Measurements from ENCODE around the gene TMEM123. TPM values are rescaled to one million over a fixed set of nuclear protein-coding genes. Genes with fewer than 3 reads are reported as not detected.

TMEM123 gene
- total and polyA plus RNA-seq, 10 of the 15 experiments (the other 5 are each of a cell fraction or from before 2014, with no cell fraction given) = 35.1 to 667 (median 123) TPM

GRCh38 chr11:102368472-102368871, 84.1 kb downstream of the TMEM123 start (continued):
- peak; percentile 39; the same call in 1 of the 2 replicates for TF ChIP-seq ZNF687 (IDR thresholded peaks at IDR 0.05)
- TF ChIP-seq ETV6 (conservative IDR thresholded peaks at IDR 0.05 in 1 of 2, IDR thresholded peaks at IDR 0.05 in 1 of 2; ENCODE audit: borderline replicate concordance in 1 of 2, low read depth in 1 of 2) = peak in 1 of 2 experiments; percentile 74; a peak in 1 of 4 replicates
- TF ChIP-seq SMC3 (IDR thresholded peaks at IDR 0.05; ENCODE audit: borderline replicate concordance, low read length) = no peak; the same call in 1 of the 2 replicates
- peak; percentile 39; the same call in 1 of the 2 replicates for TF ChIP-seq BCL11A (IDR thresholded peaks at IDR 0.05; ENCODE audit: low read depth, low read length)
- peak; percentile 61; the same call in 1 of the 2 replicates for TF ChIP-seq MTA2 (IDR thresholded peaks at IDR 0.05; ENCODE audit: low read depth)
- peak; percentile 32; the same call in 1 of the 2 replicates for TF ChIP-seq ZBED1 (IDR thresholded peaks at IDR 0.05; ENCODE audit: borderline replicate concordance)
- peak; percentile 60; the same call in 1 of the 2 replicates for TF ChIP-seq EED (IDR thresholded peaks at IDR 0.05; ENCODE audit: low read depth)
- TF ChIP-seq JUNB (IDR thresholded peaks at IDR 0.05) = peak; percentile 94
- peak; percentile 19; the same call in 1 of the 2 replicates for TF ChIP-seq ZNF384 (IDR thresholded peaks at IDR 0.05; ENCODE audit: borderline replicate concordance, low read depth, low read length)
- TF ChIP-seq SUZ12 (IDR thresholded peaks at IDR 0.05; ENCODE audit: unreplicated experiment) = no peak
- peak; percentile 72 for TF ChIP-seq SKIL (IDR thresholded peaks at IDR 0.05; ENCODE audit: low read depth, poor library complexity, severe bottlenecking)
- no peak for TF ChIP-seq STAT3 (IDR thresholded peaks at IDR 0.05; ENCODE audit: low read depth, low read length)
- peak; percentile 65 to 70; a peak in 3 of 4 replicates for TF ChIP-seq BHLHE40 (IDR thresholded peaks at IDR 0.05; ENCODE audit: borderline replicate concordance in 1 of 2, low read depth in 2 of 2, low read length in 1 of 2)
- TF ChIP-seq KDM1A (IDR thresholded peaks at IDR 0.05; ENCODE audit: borderline replicate concordance) = no peak
- TF ChIP-seq YY1 (IDR thresholded peaks at IDR 0.05; ENCODE audit: low read depth, low read length) = peak; percentile 76
- peak; percentile 80 to 84; a peak in 3 of 4 replicates for TF ChIP-seq IKZF2 (IDR thresholded peaks at IDR 0.05)
- peak; percentile 50; the same call in 1 of the 2 replicates for TF ChIP-seq SPI1 (IDR thresholded peaks at IDR 0.05; ENCODE audit: borderline replicate concordance, insufficient read depth, low read depth, low read length)
- TF ChIP-seq ATF2 (IDR thresholded peaks at IDR 0.05; ENCODE audit: low read length) = peak; percentile 46; the same call in 1 of the 2 replicates
- TF ChIP-seq CBX5 (IDR thresholded peaks at IDR 0.05; ENCODE audit: low read depth) = peak; percentile 93
- peak; percentile 54; the same call in 1 of the 2 replicates for TF ChIP-seq DPF2 (IDR thresholded peaks at IDR 0.05)
- TF ChIP-seq HCFC1 (IDR thresholded peaks at IDR 0.05; ENCODE audit: low read length) = no peak
- peak; percentile 54 for TF ChIP-seq MEF2B (IDR thresholded peaks at IDR 0.05; ENCODE audit: partially characterized antibody, poor library complexity, severe bottlenecking)
- TF ChIP-seq CREM (IDR thresholded peaks at IDR 0.05; ENCODE audit: low read depth) = peak; percentile 53; the same call in 1 of the 2 replicates
- TF ChIP-seq RUNX3 (IDR thresholded peaks at IDR 0.05; ENCODE audit: low read length) = peak; percentile 56

Data from GM12878 (cell line).